NB4 (cell line): Measurements from ENCODE around the gene SLC39A13.

Experiments used
- DNase-seq: peaks from one replicate; pipeline ENCODE4 v3.0.0; 2010; ENCODE audit warnings: low read depth
- H3K4me3 ChIP-seq: one replicate; pipeline ENCODE4 v1.5.1; 2011; ENCODE audit warnings: mild to moderate bottlenecking, low read depth, low read length, moderate library complexity
- CTCF ChIP-seq: IDR thresholded peaks from one replicate; pipeline ENCODE4 v1.5.1; 2012; ENCODE audit warnings: low read depth, low read length
- MAX ChIP-seq: IDR thresholded peaks from 2 replicates; pipeline ENCODE4 v1.6.1; 2011; ENCODE audit warnings: low read depth, low read length
- MYC ChIP-seq: IDR thresholded peaks from 2 replicates; pipeline ENCODE4 v1.6.1; 2011; ENCODE audit warnings: low read depth, low read length
- POLR2A ChIP-seq: IDR thresholded peaks from 2 replicates; pipeline ENCODE4 v1.6.1; 2011; ENCODE audit warnings: mild to moderate bottlenecking; ENCODE audit not compliant: insufficient read length; ENCODE audit errors: extremely low read depth

SLC39A13 gene

GRCh38 chr11:47438721-47439120 lies 30.3 kb downstream of the SLC39A13 start:
- H3K4me3 ChIP-seq, result no peak overlapping the region
- no peak for DNase-seq
- no peak for TF ChIP-seq POLR2A
- no peak for TF ChIP-seq MAX
- TF ChIP-seq CTCF, result no peak
- no peak for TF ChIP-seq MYC

- no peak overlapping the region for H3K4me3 ChIP-seq
- TF ChIP-seq POLR2A (no peak), MAX (no peak)
- no peak for DNase-seq
Observed at GRCh38 chr11:47440054-47440476, 31.7 kb downstream of the SLC39A13 start.

DNA sequence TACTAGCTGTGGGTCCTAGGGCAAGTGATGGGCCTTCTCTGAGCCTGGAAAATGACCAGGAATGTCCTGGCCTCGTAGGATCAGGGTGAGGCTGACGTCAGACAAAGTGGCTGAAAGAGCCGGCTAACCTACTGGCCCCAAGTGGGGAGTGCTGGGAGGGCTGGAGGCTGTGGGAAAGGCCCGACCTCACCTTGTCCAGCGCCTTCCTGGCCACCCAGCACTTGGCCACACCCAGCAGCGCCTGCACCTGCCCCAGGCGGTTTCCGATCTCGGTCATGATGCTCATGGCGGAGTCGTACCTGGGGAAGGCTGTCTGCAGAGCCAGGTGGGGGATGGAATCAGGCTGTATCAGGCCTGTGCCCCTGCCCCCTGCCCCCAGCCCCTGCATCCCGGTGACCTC lies 33.0 kb downstream of the SLC39A13 start:
- no peak overlapping the region for H3K4me3 ChIP-seq
- TF ChIP-seq MAX (no peak), MYC (no peak), POLR2A (no peak), CTCF (no peak)
- no peak for DNase-seq

DNA sequence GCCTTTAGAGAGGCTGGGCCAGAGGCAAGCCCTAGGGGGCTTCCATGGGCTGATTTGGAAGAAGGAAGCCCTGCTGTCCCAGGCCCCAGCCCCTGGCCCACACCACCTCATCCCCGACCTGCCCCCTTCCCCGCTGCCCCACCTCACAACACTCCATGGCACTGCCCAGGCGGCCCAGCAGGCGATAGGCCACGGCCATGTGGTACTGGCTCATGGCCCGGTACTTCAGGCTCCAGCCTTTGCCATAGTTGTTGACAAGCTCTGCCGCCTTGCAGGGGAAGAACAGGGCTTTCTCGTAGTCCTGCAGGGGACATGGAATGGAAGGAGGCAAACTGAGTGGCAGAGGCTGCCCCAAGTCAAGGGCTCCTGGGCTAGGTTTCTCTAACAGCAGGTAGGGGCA lies 34.1 kb downstream of the SLC39A13 start:
- DNase-seq, result no peak
- TF ChIP-seq CTCF, result no peak
- TF ChIP-seq MAX, result no peak
- no peak for TF ChIP-seq MYC
- TF ChIP-seq POLR2A, result no peak
- no peak overlapping the region for H3K4me3 ChIP-seq

DNA sequence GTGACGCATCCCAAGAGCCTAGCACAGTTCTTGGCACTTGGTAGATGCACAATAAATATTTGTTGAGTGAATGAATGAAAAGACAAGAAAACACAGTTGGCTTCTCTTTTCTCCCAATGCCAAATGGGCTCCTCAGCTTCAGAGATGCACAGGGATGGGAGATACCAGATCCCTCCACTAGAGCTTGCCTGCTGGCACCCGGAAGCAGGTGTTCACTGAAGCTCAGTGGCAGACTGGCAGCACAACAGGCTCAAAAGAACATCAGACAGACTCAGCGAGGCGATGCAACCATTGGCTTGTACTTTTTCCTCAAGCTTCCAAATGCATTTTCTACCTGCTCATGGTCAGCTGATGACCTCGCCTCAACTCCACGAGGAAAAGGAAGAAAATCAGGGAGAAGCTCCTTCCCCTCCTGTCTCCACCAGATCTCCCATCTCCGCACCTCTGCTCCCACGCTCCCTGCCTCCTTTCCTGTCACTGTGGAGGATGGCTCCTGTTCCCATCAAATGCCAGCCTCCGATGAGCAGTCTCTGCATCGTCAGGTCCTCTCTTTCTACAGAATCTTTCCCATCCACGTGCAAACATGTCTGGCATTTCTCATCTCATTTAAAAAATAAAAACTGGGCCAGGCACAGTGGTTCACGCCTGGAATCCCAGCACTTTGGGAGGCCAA lies 34.8 kb downstream of the SLC39A13 start:
- no peak overlapping the region for H3K4me3 ChIP-seq
- TF ChIP-seq CTCF, result no peak
- no peak for TF ChIP-seq MYC
- no peak for TF ChIP-seq POLR2A
- no peak for TF ChIP-seq MAX
- DNase-seq, result no peak

- TF ChIP-seq CTCF (no peak), POLR2A (no peak), MYC (no peak), MAX (no peak)
- DNase-seq, result no peak
- no peak overlapping the region for H3K4me3 ChIP-seq
Observed at GRCh38 chr11:47443817-47444216, 35.4 kb downstream of the SLC39A13 start.
